GM21825 (cell line): ENCODE measurements around the gene GLS.

Experiments
- ATAC-seq: cut with Tn5 transposase; IDR thresholded peaks from one replicate; pipeline ENCODE4 v1.9.1; 2021; ENCODE audit warnings: mild to moderate bottlenecking, moderate library complexity; ENCODE audit not compliant: unreplicated experiment

GLS gene

GRCh38 chr2:190965580-190966222, 85.1 kb downstream of the GLS start:
- no peak for ATAC-seq

GRCh38 chr2:190968522-190968921, 87.9 kb downstream of the GLS start:
- ATAC-seq: no peak

DNA sequence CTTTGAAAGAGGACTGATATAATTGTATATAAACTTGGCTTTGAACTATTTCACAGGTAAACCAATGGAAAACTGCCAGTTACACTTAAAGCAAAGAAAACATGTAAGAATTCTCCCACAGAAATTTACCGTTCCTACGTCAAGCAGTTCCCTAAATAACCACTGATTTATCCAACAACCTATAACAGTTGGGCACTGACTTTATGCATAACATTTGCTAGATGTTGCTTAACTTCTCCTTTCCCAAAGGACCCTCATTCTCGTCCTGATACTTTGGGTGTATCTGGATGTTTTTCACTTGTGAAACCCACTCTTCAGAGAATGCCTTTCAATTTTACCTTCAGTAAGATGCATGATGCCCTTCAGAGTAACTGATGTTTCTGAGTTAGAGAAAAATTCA, 89.5 kb downstream of the GLS start:
- no peak for ATAC-seq

- no peak for ATAC-seq
Measured at GRCh38 chr2:190970873-190971506, 90.4 kb downstream of the GLS start.

GRCh38 chr2:190972213-190972612, 91.6 kb downstream of the GLS start:
- ATAC-seq: no peak

DNA sequence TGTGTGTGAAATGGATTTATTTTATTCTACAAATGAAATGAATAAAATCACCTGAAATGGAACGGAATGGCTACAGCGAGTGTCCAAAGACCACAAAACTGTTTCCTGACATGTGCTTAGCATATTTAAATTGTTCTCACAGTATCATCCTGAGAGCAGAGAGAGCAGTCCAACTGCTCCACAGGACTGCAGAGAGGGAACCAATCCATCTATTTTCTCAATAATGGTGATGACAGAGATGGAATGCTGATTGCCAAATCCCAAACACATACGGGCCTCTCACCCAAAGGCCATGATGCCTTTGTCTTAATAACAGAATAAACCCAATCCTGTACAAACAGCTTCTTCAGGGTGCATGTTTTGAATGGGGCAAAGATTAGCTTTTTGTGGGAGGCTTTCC, 92.2 kb downstream of the GLS start:
- ATAC-seq: no peak

GRCh38 chr2:190973262-190973661, 92.6 kb downstream of the GLS start:
- no peak for ATAC-seq

GRCh38 chr2:190973726-190974628, 93.4 kb downstream of the GLS start:
- ATAC-seq: no peak

DNA sequence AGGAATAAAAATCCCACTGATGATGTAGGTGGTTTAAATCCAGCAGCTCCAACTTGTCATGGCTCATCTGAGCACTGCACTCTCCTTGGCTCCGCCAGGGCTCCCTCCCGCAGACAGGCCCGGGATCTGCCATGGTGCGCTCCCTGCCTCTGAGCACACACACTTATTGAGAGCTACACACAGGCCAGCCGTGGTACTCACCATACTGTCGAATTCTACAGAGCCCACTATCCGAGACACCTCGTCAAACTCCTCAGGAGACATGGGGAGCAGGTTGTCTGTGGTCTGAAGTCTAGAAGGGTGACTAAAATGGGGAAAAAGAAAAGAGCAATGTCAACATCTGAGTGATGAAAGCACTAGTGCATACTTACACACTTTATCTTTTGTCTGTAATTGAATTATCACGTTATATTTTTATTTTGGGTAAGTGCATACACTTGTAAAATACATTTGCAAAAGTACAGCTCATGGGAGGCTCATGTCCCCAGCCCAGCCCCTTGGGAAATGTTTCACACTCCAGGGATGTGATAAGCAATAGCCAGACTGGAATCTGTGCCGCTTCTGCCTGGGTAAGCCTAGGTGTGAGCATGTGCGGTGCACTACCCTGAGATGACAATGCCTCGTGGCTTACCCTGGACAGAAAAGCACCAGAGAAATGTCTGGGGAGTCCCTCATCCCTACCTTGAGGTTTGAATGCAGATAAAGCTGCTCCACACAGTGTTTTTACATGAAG, 94.2 kb downstream of the GLS start:
- no peak for ATAC-seq

GRCh38 chr2:190976521-190976920, 95.9 kb downstream of the GLS start:
- no peak for ATAC-seq

- ATAC-seq: no peak
Measured at GRCh38 chr2:190977505-190977904, 96.9 kb downstream of the GLS start.

DNA sequence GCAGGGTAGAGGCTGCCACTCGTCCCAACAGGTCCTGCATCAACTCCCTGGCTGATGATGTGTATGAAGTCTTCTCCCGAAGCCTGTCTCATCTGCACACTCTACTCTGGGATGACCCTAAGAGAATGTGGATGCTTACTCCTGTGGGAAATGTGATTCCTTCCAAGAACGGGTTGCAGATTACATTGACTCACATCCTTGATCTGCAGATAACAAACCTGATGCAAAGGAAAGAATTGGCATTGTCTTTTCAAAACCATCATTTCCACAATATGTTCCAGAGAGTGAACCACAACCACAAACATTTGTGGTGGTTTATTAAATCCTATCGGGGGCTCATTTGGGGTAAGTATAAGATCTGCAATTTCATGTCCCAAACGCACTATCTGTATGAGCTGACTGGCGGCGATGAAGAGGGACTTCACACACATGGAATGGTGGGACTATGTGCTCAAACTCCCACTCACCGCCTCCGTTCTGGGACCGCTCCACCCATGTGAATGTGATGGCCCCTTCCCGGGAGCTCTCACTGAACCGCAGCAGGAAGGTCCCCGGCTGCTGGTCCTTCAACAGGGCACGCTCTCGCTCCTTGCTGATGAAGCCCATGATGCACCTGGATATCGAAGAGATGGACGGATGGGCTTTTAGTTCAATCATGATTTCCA, 97.9 kb downstream of the GLS start:
- no peak for ATAC-seq

DNA sequence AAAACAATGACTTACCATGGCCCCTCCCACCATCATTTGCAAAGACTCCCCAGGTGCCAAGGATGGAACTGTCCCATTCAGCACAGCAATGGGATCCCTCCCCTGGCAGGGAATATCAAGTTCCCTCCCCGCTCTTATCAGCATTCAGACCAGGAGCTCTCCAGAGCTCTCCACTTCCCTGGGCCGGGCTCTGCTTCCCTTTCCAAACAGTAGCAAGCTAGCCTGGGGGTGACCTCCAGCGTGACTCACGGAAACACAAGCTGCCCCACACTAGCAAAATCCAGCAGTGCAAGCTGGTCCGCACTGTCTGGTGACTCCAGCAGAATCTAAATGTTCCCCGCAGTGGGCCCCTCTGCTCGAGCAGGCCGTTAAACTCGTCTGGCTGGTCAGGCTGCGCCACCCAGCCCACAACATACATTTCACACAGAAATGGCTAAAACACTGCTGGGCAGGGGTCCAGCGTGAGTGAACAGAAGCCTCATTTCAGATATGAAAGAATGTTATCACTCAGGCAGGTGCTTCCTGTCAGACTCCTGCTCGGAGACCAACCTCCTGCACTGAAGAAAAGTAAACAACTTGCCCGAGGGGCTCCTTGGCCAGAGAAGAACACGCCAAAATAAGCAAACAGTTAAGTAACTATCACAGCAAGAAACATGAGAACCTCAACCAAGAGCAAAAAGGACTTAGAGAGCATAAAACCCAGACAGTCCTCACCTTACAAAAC, 99.4 kb downstream of the GLS start:
- ATAC-seq: no peak

GRCh38 chr2:190980630-190981209, 100.1 kb downstream of the GLS start:
- no peak for ATAC-seq

- no peak for ATAC-seq
Measured at GRCh38 chr2:190981333-190981732, 100.7 kb downstream of the GLS start.

DNA sequence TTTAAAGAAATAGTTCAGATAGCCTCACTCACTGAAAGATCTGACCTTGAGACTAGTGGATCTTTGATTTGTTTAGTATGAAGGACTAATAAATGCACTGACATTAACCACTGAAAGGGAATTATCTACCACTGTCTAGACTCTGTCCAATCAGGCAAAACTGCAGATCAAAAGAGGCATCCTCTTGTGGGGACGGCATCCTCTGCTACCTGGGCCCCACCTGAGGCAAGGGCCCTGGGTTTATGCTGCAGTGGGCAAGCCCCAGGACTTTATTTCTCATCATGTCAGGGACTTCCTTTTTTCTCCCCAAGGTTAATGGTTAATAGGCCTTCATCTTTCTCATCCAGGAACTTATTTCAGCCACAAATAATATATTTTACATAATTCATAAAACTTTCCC, 101.1 kb downstream of the GLS start:
- ATAC-seq: no peak

DNA sequence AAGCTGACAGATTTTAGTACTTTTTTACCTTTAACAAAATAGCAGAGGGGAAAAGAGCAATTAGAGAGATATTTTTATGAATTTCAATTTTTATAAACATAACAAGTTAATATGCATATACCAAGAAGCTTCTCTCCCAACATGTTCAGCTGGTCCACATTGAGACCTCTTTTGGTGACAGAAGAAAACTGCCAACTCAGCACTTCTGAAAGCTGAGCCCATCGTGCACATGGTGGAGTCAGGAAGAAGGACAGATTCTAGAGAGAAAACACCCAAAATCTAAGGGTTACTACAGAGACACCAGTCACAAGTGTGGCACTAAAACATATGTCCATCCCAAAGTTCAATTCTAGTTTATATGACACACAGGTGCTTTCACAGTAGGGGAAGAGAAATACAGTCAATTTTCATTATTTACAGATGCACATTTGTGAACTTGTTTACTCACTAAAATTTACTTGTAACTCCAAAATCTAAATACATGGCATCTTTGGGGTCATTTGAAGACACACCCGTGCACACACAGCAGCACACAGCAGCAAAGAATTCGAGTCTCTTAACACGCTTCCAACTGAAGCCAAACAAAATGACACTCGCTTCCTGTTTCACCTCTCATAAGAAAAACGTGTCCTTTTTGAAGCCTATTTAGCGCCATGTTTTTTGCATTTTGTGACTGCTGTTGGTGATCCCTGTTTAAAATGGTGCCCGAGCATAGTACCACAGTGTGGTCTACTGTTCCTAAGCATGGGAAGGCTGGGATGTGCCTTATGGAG, 101.8 kb downstream of the GLS start:
- no peak for ATAC-seq

GRCh38 chr2:190984595-190984994, 104.0 kb downstream of the GLS start:
- no peak for ATAC-seq
